GM18867 (cell line): ENCODE data around the gene PPP6R1.
A peak's percentile ranks its signal among the peaks of the same experiment; 100 is the strongest.

Experiments used
- ATAC-seq: cut with Tn5 transposase; IDR thresholded peaks from one replicate; pipeline ENCODE4 v1.9.1; 2021; ENCODE audit warnings: mild to moderate bottlenecking, moderate library complexity; ENCODE audit not compliant: unreplicated experiment

PPP6R1 gene

GRCh38 chr19:55261671-55262126 lies 2.9 kb upstream of the PPP6R1 start:
- ATAC-seq: no peak

GRCh38 chr19:55259540-55260210 lies 858 bp upstream of the PPP6R1 start:
- no peak for ATAC-seq

- peak; percentile 19 for ATAC-seq
Measured at GRCh38 chr19:55258476-55258827, 365 bp downstream of the PPP6R1 start.

- ATAC-seq: no peak
Measured at GRCh38 chr19:55257461-55258420, 1.1 kb downstream of the PPP6R1 start.

DNA sequence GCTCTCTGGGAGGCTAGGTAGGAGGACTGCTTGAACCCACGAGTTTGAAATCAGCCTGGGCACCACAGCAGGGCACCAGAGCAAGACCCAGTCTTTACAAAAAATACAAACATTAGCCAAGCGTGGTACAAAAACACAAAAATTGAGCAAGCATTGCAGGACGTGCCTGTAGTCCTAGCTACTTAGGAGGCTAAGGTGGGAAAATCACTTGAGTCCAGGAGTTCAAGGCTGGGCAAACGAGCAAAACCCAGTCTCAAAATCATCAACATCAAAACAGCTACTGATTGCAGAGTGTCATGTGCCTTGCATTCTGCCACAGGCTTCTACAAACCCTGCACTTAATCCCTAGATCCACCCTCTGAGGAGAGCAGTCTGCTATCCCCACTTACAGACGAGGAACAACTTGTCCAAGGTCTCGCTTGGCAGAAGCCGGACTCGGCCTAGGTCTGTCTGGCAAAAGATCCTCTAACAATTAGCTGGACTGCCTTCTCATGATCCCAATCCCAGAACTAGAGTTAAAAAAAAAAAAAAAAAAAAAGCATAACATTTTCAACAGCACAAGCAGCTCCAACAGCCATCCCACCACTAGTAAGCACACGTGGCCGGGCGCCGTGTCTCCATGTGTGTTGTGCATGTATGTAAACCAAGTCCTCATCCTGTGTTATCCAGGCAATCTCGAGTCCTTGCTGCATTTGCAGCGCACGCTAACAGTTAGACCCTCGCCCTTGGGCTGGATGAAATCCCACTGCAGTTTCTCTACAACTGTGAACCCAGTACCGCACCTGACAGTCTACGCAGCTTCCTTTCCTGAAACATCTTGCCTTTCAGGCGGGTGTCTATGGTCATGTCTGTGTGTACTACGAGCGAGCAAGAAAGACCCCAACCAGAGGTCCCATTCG lies 2.0 kb downstream of the PPP6R1 start:
- no peak for ATAC-seq

DNA sequence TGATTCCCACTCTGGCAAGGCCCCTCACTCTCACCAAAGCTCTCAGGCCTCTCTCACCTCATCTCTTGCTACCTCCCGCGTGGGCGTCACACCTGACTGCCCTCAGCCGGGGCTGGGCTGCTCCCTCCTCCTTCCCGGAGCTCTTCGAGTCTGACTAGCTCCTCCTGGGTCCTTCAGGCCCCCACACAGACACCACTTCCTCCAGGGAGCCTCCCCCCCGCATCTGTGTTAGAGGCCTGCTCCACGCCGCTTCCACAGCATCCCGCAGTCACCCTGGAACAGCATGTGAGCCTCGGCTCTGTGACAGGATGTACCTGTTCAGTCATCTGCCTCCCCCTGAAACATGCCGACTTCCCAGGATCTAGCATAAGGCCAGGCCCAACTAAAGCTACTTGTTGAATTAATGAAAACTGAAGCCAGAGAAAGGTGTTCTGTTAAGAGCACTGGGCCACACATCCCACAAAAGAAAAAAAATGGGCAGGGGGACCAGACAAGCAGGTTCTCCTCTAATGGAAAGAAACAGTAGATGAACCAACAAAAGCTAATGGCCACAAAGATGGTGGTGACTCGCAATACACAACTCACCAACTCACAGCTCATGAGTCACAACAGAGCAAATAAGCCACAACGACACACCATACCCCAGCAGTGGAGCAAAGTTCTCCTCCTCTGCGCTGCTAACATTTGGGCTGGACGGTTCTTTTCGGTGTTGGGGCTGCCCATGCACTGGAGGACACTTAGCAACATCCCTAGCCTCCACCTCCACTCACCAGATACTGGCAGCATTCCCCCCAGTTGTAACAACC lies 3.0 kb downstream of the PPP6R1 start:
- no peak for ATAC-seq

DNA sequence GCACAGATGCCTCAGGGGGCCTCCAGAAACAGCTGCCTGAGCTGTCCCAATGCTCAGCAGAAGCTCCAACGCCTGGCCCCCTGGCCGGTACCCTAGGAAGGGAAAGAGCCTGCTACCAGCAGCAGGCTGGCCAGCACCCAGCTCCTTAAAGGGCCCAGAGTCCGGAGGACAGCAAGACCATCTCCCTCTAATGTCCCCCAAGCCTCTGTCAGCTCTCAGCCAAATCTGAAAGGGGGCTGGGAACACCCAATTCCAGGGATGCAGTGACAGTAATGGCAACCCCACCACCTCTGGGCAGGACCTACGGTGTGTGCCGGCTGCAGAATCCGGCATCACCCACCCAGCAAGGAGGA lies 4.2 kb downstream of the PPP6R1 start:
- no peak for ATAC-seq

GRCh38 chr19:55253842-55254624 lies 4.8 kb downstream of the PPP6R1 start:
- peak; percentile 38 for ATAC-seq

GRCh38 chr19:55252760-55253663 lies 5.8 kb downstream of the PPP6R1 start:
- ATAC-seq: peak; percentile 2

GRCh38 chr19:55251341-55252081 lies 7.3 kb downstream of the PPP6R1 start:
- ATAC-seq: no peak

DNA sequence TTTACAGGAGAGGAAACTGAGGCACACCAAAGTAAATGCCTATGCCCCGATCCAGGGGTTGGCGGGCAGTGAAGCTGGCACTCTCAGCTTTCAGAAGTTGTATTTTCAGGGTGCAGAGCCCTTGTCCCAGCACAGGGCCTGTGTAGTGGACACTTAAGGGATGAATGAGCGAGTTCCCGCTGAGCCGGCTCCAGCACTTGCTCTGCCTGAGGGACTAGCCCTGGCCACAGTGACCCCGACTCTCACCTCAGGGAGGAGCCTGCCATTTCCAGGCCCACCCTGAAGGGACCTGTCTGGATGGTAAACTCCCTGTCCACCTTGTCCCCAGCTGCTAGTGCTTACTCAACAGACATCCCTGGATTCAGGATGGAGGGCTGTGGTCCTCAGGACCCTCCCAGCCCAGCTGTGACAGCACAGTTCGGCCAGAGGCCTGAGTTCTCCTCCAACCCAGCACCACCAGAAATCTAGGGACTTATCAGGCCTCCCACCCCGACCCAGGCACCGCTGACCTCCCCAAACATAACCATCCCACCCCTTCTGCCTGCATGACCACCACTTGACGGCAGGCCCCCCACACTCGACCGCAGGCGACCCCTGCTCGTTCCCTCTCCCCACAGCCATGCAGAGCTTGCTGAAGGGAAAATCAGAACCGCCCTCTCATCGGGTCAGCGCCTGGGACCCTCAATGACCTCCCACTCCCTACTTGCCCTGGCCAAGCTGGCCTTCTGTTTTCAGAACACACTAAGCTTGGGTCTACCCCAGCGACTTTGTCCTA lies 8.4 kb downstream of the PPP6R1 start:
- no peak for ATAC-seq

DNA sequence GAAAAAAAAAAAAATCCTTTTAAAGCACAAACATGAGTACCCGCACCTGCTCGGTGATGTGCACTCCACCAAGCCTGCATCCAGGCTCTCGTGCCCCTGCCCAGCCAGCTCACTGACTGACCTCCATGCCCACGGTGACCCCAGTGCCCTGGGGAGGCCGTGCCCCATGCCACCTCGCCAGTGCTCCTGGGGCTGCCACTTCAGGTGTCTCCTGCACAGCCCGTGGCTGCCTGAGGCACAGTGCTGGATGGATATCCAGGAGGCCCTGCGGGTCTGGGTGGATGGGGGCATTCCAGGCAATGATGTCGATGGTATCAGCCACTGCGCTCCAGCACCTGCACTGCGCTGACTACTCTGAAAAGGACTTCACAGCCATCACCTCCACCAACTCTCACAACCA lies 9.0 kb downstream of the PPP6R1 start:
- ATAC-seq: no peak

DNA sequence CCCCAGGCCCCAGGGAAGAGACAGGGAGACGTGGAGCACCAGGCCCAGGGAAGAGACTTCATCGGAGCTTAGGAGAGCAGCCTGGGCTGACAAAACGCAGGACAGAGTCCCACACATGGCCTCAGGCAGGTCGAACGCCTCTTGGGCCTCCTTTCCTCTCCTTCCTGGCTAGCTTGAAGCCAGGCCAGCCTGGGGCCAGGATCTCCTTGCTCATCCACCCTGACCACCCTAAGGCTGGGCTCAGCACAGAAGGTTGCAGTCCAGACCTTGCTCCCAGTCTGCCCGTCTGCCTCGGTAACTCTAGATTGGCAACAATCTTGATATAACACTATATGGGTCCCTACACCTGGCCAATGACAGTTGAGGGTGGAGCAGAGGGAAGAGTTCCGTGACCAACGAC lies 10.1 kb downstream of the PPP6R1 start:
- ATAC-seq: no peak

GRCh38 chr19:55248166-55248675 lies 10.6 kb downstream of the PPP6R1 start:
- ATAC-seq: no peak

DNA sequence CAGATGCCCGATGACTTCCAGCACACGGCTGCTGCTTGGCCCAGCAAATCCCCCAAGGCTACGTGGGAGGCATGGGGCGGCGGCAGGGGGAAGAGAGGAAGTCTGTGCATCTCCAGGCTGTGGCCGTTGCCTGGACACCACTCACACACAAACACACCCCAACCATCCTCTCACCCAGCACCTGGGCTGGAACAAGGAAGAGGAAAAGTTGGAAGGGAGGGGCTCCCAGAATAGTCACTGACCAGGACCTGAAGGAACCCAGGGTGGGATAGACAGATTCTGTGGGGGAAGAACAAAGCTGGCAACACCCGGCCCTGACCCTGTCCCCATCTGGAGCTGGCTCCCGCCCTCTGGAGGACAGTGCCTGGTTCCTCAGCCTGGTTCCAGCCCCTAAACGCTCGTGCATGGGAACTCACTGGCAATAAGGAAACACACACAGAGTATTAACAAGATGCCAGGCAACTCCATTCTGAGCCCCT lies 11.2 kb downstream of the PPP6R1 start:
- no peak for ATAC-seq
